Astrocyte of the cerebellum (primary cell): ENCODE data around the gene CTCF.

Experiments
- DNase-seq: peaks from one replicate; pipeline ENCODE4 v3.0.0-alpha.2; 2011; ENCODE audit warnings: low read depth
- H3K4me3 ChIP-seq: 2 replicates; pipeline ENCODE4 v1.5.1; 2011; ENCODE audit warnings: mild to moderate bottlenecking, low read depth, low read length, moderate library complexity
- in situ Hi-C: cut with HindIII; loops from 2 replicates; pipeline ENCODE4 v1.10.0; 2017; ENCODE audit warnings: low sequenced_read_pairs
- TF ChIP-seq, protein P1 (sequence below): IDR thresholded peaks from 2 replicates; pipeline ENCODE4 v1.5.1; 2012; ENCODE audit warnings: low read length, low read depth, moderate library complexity, mild to moderate bottlenecking; ENCODE audit errors: missing control alignments

CTCF gene

DNA sequence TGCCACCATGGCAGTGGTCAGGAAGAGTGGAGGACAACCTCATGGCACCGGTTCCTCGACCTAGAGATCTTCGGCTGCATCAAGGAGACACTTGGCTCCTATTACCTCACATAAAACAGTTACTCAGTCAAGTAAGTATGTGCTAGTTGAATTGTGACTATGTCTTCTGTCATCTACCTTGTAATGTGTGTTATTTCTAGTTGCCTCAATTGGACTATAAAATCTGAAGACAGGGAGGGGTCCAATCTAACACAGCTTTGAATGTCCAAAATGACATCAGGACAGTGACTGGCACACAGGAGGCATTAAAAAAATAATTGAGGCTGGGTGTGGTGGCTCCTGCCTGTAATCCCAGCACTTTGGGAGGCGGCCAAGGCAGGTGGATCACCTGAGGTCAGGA, 121.4 kb downstream of the CTCF start:
- DNase-seq = no peak
- in situ Hi-C loops = no loop called here
- TF ChIP-seq, protein P1, sequence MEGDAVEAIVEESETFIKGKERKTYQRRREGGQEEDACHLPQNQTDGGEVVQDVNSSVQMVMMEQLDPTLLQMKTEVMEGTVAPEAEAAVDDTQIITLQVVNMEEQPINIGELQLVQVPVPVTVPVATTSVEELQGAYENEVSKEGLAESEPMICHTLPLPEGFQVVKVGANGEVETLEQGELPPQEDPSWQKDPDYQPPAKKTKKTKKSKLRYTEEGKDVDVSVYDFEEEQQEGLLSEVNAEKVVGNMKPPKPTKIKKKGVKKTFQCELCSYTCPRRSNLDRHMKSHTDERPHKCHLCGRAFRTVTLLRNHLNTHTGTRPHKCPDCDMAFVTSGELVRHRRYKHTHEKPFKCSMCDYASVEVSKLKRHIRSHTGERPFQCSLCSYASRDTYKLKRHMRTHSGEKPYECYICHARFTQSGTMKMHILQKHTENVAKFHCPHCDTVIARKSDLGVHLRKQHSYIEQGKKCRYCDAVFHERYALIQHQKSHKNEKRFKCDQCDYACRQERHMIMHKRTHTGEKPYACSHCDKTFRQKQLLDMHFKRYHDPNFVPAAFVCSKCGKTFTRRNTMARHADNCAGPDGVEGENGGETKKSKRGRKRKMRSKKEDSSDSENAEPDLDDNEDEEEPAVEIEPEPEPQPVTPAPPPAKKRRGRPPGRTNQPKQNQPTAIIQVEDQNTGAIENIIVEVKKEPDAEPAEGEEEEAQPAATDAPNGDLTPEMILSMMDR = no peak
- H3K4me3 ChIP-seq = no peak overlapping the region

DNA sequence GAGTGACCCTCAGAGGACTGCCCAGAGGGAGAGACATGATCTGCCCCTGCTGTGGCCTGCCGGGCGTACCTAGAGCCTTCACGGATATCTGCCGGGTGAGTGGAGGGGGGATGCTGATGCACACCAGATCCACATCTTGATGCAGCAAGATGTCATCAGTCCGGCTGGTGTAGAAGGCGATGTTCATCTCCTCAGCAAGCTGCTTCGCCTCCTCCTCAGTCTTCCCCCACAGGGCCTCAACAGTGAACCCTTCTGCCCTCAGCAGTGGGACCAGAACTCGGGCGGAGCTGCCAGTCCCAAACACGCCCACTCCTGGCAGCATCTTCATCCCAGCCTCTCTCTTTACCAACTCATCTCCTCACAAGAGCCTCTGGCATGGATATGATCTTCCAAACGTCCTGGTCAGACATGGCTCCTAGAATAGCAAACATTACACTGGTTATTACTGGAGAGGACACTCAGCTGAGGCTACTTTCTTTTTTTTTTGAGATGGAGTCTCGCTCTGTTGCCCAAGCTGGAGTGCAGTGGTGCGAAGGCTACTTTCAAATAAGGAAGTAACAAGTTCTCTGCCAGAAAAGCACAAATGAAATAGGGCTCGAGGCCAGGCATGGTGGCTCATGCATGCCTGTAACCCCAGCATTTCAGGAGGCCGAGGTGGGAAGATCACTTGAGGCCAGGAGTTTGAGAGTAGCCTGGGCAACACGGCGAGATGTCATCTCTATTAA, 123.2 kb downstream of the CTCF start:
- H3K4me3 ChIP-seq = no peak overlapping the region
- in situ Hi-C loops = no loop called here
- TF ChIP-seq, protein P1 = no peak
- DNase-seq = no peak
